Colon (tissue), 2 donors: ENCODE measurements around the gene TEX261.

Source experiments
- FAIRE-seq: peaks from 2 replicates; lab custom pipeline; 2012; peaks lifted over from hg19 to GRCh38; lab: Jason Lieb, UNC
- donor health status: control.
- donor health status: control.

Gene TEX261

GRCh38 chr2:70959271-70959761 is 35.4 kb downstream of the TEX261 start:
- no peak for FAIRE-seq

- no peak for FAIRE-seq
Measured at GRCh38 chr2:70958759-70959158, 35.9 kb downstream of the TEX261 start.

GRCh38 chr2:70957798-70958197 is 36.9 kb downstream of the TEX261 start:
- no peak for FAIRE-seq

- no peak for FAIRE-seq
Measured at GRCh38 chr2:70956141-70956540, 38.5 kb downstream of the TEX261 start.

GRCh38 chr2:70954886-70955285 is 39.8 kb downstream of the TEX261 start:
- FAIRE-seq: no peak

- FAIRE-seq: no peak
Measured at GRCh38 chr2:70949086-70949485, 45.6 kb downstream of the TEX261 start.

- FAIRE-seq: no peak
Measured at GRCh38 chr2:70948337-70949003, 46.2 kb downstream of the TEX261 start.

GRCh38 chr2:70947556-70948184 is 47.0 kb downstream of the TEX261 start:
- no peak for FAIRE-seq

- no peak for FAIRE-seq
Measured at GRCh38 chr2:70946832-70947442, 47.7 kb downstream of the TEX261 start.

GRCh38 chr2:70944111-70944690 is 50.5 kb downstream of the TEX261 start:
- FAIRE-seq: no peak

GRCh38 chr2:70943205-70943871 is 51.3 kb downstream of the TEX261 start:
- FAIRE-seq: no peak

- FAIRE-seq: no peak
Measured at GRCh38 chr2:70942396-70943204, 52.1 kb downstream of the TEX261 start.

GRCh38 chr2:70941701-70942100 is 53.0 kb downstream of the TEX261 start:
- FAIRE-seq: no peak

GRCh38 chr2:70941186-70941585 is 53.5 kb downstream of the TEX261 start:
- no peak for FAIRE-seq

- no peak for FAIRE-seq
Measured at GRCh38 chr2:70939839-70940580, 54.7 kb downstream of the TEX261 start.

- FAIRE-seq: no peak
Measured at GRCh38 chr2:70939001-70939838, 55.5 kb downstream of the TEX261 start.

- FAIRE-seq: no peak
Measured at GRCh38 chr2:70938586-70938950, 56.1 kb downstream of the TEX261 start.

- no peak for FAIRE-seq
Measured at GRCh38 chr2:70937866-70938585, 56.6 kb downstream of the TEX261 start.
